Muscle of back (tissue), 11 donors: ENCODE results near the gene TMEM164. TPM values are rescaled to one million over a fixed set of nuclear protein-coding genes. Genes with fewer than 3 reads are reported as not detected.
A peak's percentile ranks its signal among the peaks of the same experiment; 100 is the strongest.

Experiments used
- DNase-seq, 3 donors: peaks; one replicate each; pipeline versions ENCODE4 v3.0.0 to v3.0.0-alpha.2; 2013
- polyA plus RNA-seq, 10 donors: library from polyadenylated mRNA; unstranded; fragments of 120-200 nt; gene quantifications; one replicate each; pipeline ENCODE4 v1.2.1, GENCODE V29; 2013; ENCODE audit not compliant: insufficient read length in 10 of 10

TMEM164 gene
- polyA plus RNA-seq, 10 donors = 19.9 to 34.8 (median 23.3) TPM

- DNase-seq = no peak
Measured at GRCh38 chrX:110162131-110162530, 159.2 kb downstream of the TMEM164 start.

DNA sequence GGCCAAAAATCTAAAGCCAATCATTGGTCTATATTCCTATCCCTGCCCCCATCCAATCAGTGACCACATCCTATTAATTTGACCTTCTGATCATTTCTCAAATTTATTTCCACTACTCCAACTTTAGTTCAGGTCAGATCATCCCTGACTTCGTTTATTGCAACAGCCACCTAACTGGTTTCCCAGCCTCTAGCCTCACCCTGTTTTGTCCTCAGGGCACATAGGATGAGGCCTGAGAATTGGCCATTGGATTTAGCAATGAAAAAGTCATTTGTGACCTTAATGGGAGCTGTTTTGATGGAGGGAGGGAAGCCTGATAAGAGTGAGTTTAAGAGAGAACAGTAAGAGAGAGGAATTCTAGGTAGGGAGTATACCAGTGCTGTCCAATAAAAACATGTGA lies 160.0 kb downstream of the TMEM164 start:
- no peak for DNase-seq

DNA sequence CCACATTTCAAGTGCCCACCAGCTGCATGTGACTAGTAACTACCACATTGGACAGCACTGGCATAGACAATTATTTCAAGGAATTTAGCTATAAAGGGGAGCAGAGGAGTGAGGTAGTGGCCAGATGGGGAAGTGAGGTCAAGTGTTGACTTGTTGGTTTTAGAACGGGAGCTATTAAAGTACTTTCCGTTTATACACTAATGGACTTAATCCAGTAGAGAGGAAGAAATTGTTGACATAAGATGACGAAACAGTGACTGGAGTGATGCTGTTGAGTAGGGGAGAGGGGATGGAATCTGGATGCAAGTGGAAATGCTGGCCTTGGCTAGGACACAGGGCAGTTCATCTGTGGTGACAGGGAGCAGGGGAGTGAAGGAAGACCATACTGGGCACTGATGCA lies 160.6 kb downstream of the TMEM164 start:
- DNase-seq = no peak

GRCh38 chrX:110167952-110168451 lies 165.1 kb downstream of the TMEM164 start:
- DNase-seq = no peak

DNA sequence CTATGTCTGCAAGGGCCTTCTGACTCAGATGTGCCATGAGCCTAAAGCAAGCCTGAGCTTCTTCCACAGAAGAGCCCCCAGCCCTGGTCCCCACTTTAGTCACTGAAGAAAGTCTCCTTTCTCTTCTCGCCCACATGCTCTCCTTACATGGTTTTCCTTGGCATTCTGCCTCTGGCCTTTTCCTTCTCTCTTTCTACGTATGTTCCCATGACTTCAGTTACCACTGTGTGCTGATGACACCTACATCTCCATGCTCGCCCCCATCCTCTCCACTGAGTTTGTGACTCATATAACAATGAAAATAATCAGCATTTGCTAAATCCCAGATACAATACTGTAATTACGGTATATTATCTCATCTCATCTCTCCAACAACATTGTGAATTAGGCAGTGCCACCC lies 165.7 kb downstream of the TMEM164 start:
- DNase-seq = peak in 1 of 3 donors; percentile 18

- no peak for DNase-seq
Measured at GRCh38 chrX:110170029-110170428, 167.1 kb downstream of the TMEM164 start.

GRCh38 chrX:110171442-110171841 lies 168.5 kb downstream of the TMEM164 start:
- DNase-seq = no peak

DNA sequence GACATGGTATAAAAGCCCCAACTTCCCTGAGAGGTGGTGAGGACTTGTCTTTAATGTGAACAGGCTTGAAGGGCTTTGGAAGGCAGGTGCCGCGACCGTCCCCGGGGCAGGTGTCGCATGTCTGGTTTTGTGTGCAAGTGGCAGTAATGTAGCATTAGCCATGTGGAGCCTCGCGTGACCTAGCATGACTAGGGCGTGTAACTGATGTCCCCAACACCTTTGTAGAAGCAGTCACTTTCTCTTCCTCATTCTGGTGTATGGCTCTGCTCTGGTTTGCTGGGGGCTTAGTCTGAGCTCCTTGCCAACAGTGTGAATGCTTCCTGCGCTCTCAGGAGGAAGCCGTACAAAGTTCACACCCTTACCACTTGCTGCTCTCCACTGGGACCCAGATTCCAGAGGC lies 169.3 kb downstream of the TMEM164 start:
- DNase-seq = no peak

DNA sequence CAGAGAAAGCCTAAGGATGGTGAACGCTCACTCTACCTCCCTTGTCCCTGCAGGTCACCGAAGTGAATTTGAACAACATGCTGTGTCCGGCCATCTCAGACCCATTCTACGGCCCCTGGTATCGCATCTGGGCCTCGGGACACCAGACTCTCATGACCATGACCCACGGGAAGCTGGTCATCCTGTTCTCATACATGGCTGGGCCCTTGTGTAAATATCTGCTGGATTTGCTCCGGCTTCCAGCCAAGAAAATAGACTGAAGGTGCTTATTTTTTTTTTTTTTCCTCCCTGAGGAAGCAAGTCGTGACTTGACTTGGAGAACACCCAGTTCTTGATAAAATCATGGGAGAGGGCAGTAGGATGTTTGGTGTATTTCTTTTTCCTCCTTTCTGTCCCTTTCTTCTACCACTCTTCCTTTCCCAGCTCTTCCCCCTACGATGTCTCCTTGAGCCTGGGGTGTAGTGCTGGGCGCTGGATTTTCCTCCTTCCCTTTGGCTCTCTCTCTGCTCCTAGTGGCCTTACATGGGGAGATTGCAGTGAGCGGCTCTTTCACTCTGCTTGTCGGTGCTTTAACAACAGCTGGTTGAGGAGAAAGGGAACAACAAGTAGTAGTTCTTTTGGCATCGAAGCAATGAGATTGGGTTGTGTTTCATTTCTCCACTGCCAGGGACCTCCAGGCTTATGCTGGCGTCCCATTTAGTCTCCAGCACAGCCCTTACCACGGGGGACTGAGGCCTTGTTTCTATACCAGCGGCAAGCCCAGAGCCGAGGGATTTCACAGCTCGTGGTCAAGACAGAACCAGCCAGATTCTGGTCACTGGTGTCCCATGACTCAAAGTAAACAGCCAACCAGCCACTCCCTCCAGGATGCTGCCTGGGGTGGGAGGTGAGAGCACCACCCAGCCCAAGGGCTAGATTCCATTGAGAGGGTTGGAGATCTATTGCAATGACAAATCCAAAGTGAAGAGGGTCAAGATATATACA lies 170.6 kb downstream of the TMEM164 start:
- DNase-seq = no peak

DNA sequence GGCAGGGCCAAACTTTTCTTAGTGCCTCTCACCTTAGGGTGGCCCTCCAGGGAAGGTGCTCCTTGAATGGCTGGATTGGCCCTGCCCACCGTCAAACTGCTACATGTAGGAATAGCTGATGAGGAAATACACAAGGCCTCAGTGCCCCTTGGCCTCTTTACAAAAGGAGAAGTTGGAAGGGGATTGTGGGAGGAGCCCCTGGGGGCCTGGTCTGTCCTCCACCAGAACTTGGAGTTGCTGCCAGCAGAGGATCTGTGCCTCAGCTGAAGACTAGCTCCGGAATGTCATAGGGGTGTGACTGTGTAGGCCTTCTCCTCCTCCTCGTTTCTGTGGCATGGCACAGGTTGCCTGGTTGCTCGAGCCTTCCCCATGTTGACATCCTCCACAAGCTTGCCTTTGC lies 172.2 kb downstream of the TMEM164 start:
- DNase-seq = no peak

DNA sequence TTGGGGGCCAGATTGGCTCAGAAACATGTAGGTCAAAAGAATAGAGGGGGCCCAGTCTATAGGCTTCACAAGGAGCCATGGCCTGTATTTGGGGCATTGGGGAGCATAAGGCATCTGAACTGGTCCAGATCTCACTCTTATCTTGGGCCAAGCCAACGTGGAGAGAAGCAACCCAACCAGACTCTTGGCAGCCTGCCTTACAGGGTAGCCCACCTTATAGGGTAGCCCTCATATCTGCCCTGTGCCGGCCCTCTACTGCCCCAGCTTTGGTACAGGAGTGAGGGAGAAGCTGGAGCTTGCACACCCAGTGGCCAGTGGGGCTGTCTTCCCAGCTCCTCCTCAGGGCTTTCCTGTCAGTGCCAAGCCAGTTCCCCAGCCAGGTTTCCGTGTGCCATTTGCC lies 172.8 kb downstream of the TMEM164 start:
- DNase-seq = no peak

GRCh38 chrX:110178179-110178865 lies 175.4 kb downstream of the TMEM164 start:
- no peak for DNase-seq

DNA sequence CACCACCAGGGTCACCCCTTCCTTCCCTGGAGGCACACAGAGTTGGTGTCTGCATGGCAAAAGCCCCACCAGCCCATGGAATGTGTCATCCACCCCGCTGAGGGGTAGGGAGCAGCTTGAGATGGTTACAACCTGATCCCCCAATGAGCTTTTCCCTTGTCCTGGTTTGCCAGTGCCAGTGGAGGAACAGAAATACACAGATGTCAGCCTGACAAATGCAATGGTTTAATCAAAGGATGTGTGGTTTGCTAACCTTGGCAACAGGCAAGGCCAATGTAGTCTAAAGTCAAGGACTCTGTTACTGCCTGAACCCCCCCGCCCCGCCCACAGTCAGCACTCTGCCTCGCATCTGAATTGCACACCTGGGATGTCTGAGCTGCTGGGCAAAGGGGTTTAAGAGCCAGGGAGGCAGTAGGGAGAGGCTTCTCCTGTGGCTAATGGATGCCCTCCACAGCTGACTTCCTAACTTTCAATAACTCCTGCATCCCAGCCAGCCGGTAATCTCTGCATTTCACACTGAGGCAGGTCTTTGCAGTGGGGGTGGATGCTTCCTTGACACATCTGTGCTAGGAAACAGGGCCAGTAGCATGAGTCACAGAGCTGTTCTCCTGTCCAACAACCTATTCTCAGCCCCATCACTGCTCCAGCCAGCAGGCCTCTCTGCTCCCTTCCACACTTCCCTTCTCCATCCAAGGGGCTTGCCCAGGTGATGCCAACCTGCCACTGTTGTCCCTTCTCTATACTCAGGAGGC lies 177.4 kb downstream of the TMEM164 start:
- DNase-seq = peak; percentile 38 to 76 (median 58)

DNA sequence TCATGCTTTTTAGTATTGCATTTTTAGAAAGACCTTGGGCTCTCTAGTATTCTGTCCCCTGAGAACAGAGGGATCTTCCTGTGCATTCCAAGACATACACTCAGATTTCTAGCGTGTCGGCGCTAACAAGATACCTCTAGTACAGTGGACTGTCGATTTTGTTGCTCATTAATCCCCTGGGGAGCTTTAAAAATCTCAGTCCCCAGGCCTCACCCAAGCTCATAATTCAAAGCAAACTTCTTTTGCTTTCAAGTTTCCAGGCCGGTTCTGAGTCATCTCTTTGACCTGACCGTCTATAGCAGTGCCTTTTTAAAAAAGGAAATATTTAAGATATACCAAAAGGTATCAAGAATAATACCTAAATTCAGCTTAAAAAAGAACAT lies 178.0 kb downstream of the TMEM164 start:
- peak in 1 of 3 donors; percentile 54 for DNase-seq

DNA sequence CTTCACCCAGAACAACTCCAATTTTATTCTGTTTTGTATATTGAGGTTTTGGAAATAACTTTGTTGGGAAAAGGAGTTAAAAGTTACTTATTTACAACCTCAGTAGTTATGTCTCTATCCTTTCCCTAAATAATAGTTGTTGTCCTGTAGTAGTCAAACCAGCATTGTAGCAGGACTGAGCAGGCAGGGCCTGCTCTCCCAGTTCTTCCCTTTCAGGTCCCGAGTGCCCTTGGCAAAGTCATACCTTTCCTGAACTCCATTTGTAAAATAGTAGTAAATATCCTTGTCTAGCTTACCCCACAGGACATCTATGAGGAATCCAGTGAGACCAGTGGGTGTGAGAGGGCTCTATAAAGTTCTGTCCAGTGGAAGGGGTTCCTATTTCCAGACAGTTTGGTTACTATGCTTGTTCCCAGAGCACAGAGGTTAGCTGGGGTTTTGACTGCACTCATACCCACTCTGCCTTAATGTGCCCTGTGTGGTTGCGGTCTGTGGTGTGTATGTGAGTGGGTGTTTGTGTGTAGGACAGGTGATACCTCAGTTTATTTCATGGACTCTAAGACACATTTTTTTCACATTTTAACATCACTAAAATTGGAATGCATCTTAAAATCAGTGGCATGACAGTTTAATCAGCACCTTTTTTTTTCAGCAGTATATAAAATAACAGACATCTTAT lies 178.7 kb downstream of the TMEM164 start:
- no peak for DNase-seq

GRCh38 chrX:110182362-110182761 lies 179.4 kb downstream of the TMEM164 start:
- DNase-seq = no peak

GRCh38 chrX:110182865-110183264 lies 180.0 kb downstream of the TMEM164 start:
- DNase-seq = no peak

DNA sequence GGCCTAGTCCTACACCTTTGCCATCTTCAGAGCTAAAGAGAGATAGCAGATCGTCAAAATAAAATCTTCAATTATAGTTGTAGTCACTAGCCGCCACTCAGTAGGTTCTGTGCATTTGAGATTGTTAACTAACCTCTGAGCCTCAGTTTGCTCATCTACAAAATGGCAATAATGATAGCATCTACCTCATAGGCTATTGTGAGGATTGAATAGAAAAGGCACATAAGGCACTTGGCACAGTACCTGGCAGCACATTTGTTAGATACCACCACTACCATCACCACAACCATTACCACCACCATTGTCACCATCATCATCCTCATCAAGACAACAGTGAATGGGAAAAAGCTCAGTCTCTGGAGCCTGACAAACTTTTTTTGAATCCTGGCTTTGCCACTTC lies 180.4 kb downstream of the TMEM164 start:
- no peak for DNase-seq

GRCh38 chrX:110188701-110189558 lies 186.0 kb downstream of the TMEM164 start:
- no peak for DNase-seq

- no peak for DNase-seq
Measured at GRCh38 chrX:110192516-110192915, 189.6 kb downstream of the TMEM164 start.
